Sigmoid colon (tissue), 4 donors: ENCODE data around the gene UBE2S.

Experiments used
- CTCF ChIP-seq, 4 experiments: fragments of 450-650 bp in 3 of 4; fragments of 200-600 bp in 1 of 4; IDR thresholded peaks; one replicate each; pipeline ENCODE4 v1.5.1; 2016 to 2019; ENCODE audit warnings: antibody characterized with exemption in 4 of 4, mild to moderate bottlenecking in 3 of 4, moderate library complexity in 2 of 4
- EP300 ChIP-seq, 4 donors: sonication (generic); formaldehyde crosslinking; IDR thresholded peaks; one replicate each; pipeline ENCODE4 v1.6.1; 2017; ENCODE audit warnings: antibody characterized with exemption in 4 of 4
- POLR2A ChIP-seq, 2 donors: fragments of 450-650 bp; IDR thresholded peaks; one replicate each; pipeline ENCODE4 v1.6.1; 2016; ENCODE audit warnings: antibody characterized with exemption in 2 of 2, mild to moderate bottlenecking in 2 of 2, moderate library complexity in 2 of 2
- POLR2AphosphoS5 ChIP-seq, 4 donors: sonication (generic); formaldehyde crosslinking; IDR thresholded peaks; one replicate each; pipeline ENCODE4 v1.6.1; 2017; ENCODE audit warnings: antibody characterized with exemption in 4 of 4

- no peak for TF ChIP-seq CTCF (IDR thresholded peaks at IDR 0.05)
- TF ChIP-seq POLR2AphosphoS5 (IDR thresholded peaks at IDR 0.05): no peak
- no peak for TF ChIP-seq POLR2A (IDR thresholded peaks at IDR 0.05)
- TF ChIP-seq EP300 (IDR thresholded peaks at IDR 0.05): no peak
Observed at GRCh38 chr19:55456347-55456746, 48.8 kb upstream of the UBE2S start.
